K562 (cell line): ENCODE measurements around the gene GMEB2. TPM values are rescaled to one million over a fixed set of nuclear protein-coding genes. Genes with fewer than 3 reads are reported as not detected.

ENCODE experiments used
- BRD4 ChIP-seq: fragments of 200-600 bp; sonication (generic); IDR thresholded peaks from 2 replicates; pipeline ENCODE4 v1.6.1; 2017; ENCODE audit warnings: inconsistent platforms
- CHD1 ChIP-seq: fragments of 200-600 bp; sonication (generic); IDR thresholded peaks from one replicate; pipeline ENCODE4 v1.6.1; 2012; ENCODE audit warnings: mild to moderate bottlenecking, moderate library complexity, low read length, inconsistent platforms
- DLX4 ChIP-seq: fragments of 250-450 bp; sonication (Bioruptor Pico); IDR thresholded peaks from 2 replicates; pipeline ENCODE4 v1.6.1; 2021; ENCODE audit warnings: mild to moderate bottlenecking
- E2F3 ChIP-seq: fragments of 250-450 bp; sonication (Bioruptor Pico); IDR thresholded peaks from 2 replicates; pipeline ENCODE4 v1.4.0; 2020; ENCODE audit warnings: mild to moderate bottlenecking
- FOXK1 ChIP-seq: sonication (generic); formaldehyde crosslinking; IDR thresholded peaks from 2 replicates; pipeline ENCODE4 v1.8.0; 2022; ENCODE audit warnings: missing genetic modification reagents, mild to moderate bottlenecking, borderline replicate concordance
- GTF2B ChIP-seq: IDR thresholded peaks from 2 replicates; pipeline ENCODE4 v1.6.1; 2011; ENCODE audit not compliant: insufficient read length; ENCODE audit errors: extremely low read depth
- HDAC3 ChIP-seq: fragments of 450-650 bp; IDR thresholded peaks from 2 replicates; pipeline ENCODE4 v1.6.1; 2018; ENCODE audit warnings: borderline replicate concordance, mild to moderate bottlenecking, moderate library complexity; ENCODE audit not compliant: partially characterized antibody
- HINFP ChIP-seq: fragments of 450-650 bp; conservative IDR thresholded peaks from 2 replicates; pipeline ENCODE4 v1.6.1; 2016; ENCODE audit warnings: missing genetic modification characterization, low read depth, mild to moderate bottlenecking, control low read depth, missing compliant biosample characterization
- HNRNPK ChIP-seq: fragments of 200-400 bp; formaldehyde crosslinking; IDR thresholded peaks from one replicate; pipeline ENCODE4 v1.6.1; 2018; ENCODE audit warnings: mild to moderate bottlenecking, low read depth, low read length; ENCODE audit not compliant: poor library complexity, severe bottlenecking
- MXI1 ChIP-seq: IDR thresholded peaks from 2 replicates; pipeline ENCODE4 v1.6.1; 2011; ENCODE audit warnings: low read depth, mild to moderate bottlenecking, improper control_type of control experiment, low read length
- MYNN ChIP-seq, 2 experiments: sonication (generic); formaldehyde crosslinking in 1 of 2; IDR thresholded peaks; 2 replicates each; pipeline versions ENCODE4 v1.5.0 to v1.6.1; 2016 to 2020; ENCODE audit warnings: antibody characterized with exemption in 1 of 2, missing genetic modification reagents in 1 of 2
- NEUROD1 ChIP-seq: fragments of 150-350 bp; IDR thresholded peaks from 2 replicates; pipeline ENCODE4 v1.6.1; 2014; ENCODE audit warnings: borderline replicate concordance, low read length, low read depth; ENCODE audit not compliant: partially characterized antibody
- PRMT5 ChIP-seq: sonication (generic); formaldehyde crosslinking; IDR thresholded peaks from 2 replicates; pipeline ENCODE4 v1.5.0; 2020; ENCODE audit warnings: missing genetic modification reagents
- PYGO2 ChIP-seq: fragments of 450-650 bp; IDR thresholded peaks from 2 replicates; pipeline ENCODE4 v1.6.1; 2016; ENCODE audit warnings: mild to moderate bottlenecking, missing genetic modification characterization, moderate library complexity, missing compliant biosample characterization
- RAD21 ChIP-seq, 2 experiments: fragments of 250-450 bp in 1 of 2; fragments of 450-650 bp in 1 of 2; sonication (Bioruptor Pico) in 1 of 2; formaldehyde crosslinking in 1 of 2; IDR thresholded peaks in 1 of 2; conservative IDR thresholded peaks in 1 of 2; 2 replicates each; pipeline versions ENCODE4 v1.4.0 to v1.8.0; 2020 to 2022; ENCODE audit warnings: mild to moderate bottlenecking in 2 of 2, moderate library complexity in 1 of 2
- RBM22 ChIP-seq: fragments of 200-400 bp; formaldehyde crosslinking; IDR thresholded peaks from 2 replicates; pipeline ENCODE4 v1.6.1; 2018; ENCODE audit warnings: low read length, low read depth; ENCODE audit not compliant: poor library complexity, severe bottlenecking
- RFX1 ChIP-seq: fragments of 450-650 bp; IDR thresholded peaks from 2 replicates; pipeline ENCODE4 v1.6.1; 2016; ENCODE audit warnings: mild to moderate bottlenecking, moderate library complexity
- RNF219 ChIP-seq: fragments of 250-450 bp; sonication (Bioruptor Pico); IDR thresholded peaks from 2 replicates; pipeline ENCODE4 v1.5.0; 2022; ENCODE audit warnings: mild to moderate bottlenecking
- TBP ChIP-seq: optimal IDR thresholded peaks from 2 replicates; pipeline ENCODE3; 2011; ENCODE audit warnings: low read depth, low read length, improper control_type of control experiment
- TEAD2 ChIP-seq: fragments of 450-650 bp; IDR thresholded peaks from 2 replicates; pipeline ENCODE4 v1.6.1; 2016; ENCODE audit warnings: missing genetic modification characterization, control low read depth, missing compliant biosample characterization
- ZNF23 ChIP-seq: fragments of 250-450 bp; sonication (Bioruptor Pico); IDR thresholded peaks from 2 replicates; pipeline ENCODE4 v1.4.0; 2020; ENCODE audit warnings: mild to moderate bottlenecking
- polyA plus RNA-seq, 8 experiments: library from polyadenylated mRNA; depleted of rRNA in 4 of 8; stranded (reverse) in 5 of 8; unstranded in 3 of 8; fragments of >200 nt; fragmentation: Nextera tagmentation in 2 of 8; fragmentation: Illumina TruSeq in 1 of 8; extraction: Ambion mirVana in 2 of 8; extraction: Trizol in 1 of 8; gene quantifications; 2 replicates each; pipeline versions ENCODE4 v1.2.1 to v1.2.3, GENCODE V29; 2011 to 2014; ENCODE audit warnings: inconsistent platforms in 1 of 8, missing spikeins in 1 of 8
- total RNA-seq, 7 experiments: library from RNA; depleted of rRNA in 6 of 7; stranded (reverse); fragments of >200 nt in 6 of 7; fragmentation: Illumina TruSeq in 2 of 7; extraction: Trizol in 2 of 7; gene quantifications; 2 replicates each; pipeline versions ENCODE4 v1.2.1 to v1.2.3, GENCODE V29; 2011 to 2021; ENCODE audit warnings: low replicate concordance in 1 of 7
- TF ChIP-seq, protein P1 (sequence below): fragments of 250-450 bp; sonication (Bioruptor Pico); IDR thresholded peaks from 2 replicates; pipeline ENCODE4 v1.4.0; 2020

Gene GMEB2
- total and polyA plus RNA-seq, 9 of the 15 experiments (the other 6 are each of a cell fraction or from before 2014, with no cell fraction given) = 0.03 to 13.9 (median 6.3) TPM

DNA sequence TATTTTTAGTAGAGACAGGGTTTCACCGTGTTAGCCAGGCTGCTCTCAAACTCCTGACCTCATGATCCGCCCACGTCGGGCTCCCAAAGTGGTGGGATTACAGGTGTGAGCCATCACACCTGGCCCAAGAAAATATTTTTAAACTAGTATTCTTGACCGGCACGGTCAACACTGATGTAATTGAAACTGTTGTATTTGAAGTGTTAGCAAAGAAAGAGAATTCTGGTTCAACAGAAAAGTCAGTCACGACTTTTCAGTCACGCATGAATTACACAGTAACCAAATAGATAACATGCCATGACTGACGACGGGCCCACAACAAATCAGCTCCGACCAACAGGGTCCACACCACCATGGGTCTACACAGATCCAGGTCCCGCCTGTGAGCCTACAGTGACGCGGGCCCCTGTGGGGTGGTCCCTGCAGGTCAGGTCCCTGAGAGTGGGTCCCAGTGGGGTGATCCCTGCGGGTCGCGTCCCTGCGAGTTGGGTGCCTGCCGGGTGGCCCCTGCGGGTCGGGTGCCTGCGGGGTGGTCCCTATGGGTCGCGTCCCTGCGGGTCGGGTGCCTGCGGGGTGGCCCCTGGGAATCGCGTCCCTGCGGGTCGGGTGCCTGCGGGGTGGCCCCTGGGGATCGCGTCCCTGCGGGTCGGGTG, 1.0 kb downstream of the GMEB2 start (continued):
- TF ChIP-seq MYNN (IDR thresholded peaks at IDR 0.05) = no peak
- no peak for TF ChIP-seq MYNN (CRISPR knock-in tag; IDR thresholded peaks at IDR 0.05)
- no peak for TF ChIP-seq GTF2B
- no peak for TF ChIP-seq TBP
- TF ChIP-seq FOXK1 (CRISPR knock-in tag) = 0 out of 2 replicates have a peak, but pooled peaks have one; percentile 70
- TF ChIP-seq RFX1 = no peak
- no peak for TF ChIP-seq HNRNPK
- TF ChIP-seq RAD21 (CRISPR knock-in tag; conservative IDR thresholded peaks at IDR 0.05 in 1 of 2, IDR thresholded peaks at IDR 0.05 in 1 of 2) = no peak
- TF ChIP-seq PRMT5 (CRISPR knock-in tag) = no peak
- no peak for TF ChIP-seq PYGO2
- TF ChIP-seq MXI1 = no peak
- TF ChIP-seq CHD1 = peak; percentile 82
- TF ChIP-seq E2F3 (CRISPR knock-in tag) = no peak
- TF ChIP-seq TEAD2 = no peak
- TF ChIP-seq, protein P1, sequence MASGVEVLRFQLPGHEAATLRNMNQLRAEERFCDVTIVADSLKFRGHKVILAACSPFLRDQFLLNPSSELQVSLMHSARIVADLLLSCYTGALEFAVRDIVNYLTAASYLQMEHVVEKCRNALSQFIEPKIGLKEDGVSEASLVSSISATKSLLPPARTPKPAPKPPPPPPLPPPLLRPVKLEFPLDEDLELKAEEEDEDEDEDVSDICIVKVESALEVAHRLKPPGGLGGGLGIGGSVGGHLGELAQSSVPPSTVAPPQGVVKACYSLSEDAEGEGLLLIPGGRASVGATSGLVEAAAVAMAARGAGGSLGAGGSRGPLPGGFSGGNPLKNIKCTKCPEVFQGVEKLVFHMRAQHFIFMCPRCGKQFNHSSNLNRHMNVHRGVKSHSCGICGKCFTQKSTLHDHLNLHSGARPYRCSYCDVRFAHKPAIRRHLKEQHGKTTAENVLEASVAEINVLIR = no peak
- TF ChIP-seq HDAC3 = no peak
- no peak for TF ChIP-seq HINFP
- no peak for TF ChIP-seq RBM22
- TF ChIP-seq RNF219 (CRISPR knock-in tag) = no peak
- TF ChIP-seq BRD4 = peak; percentile 63; the same call in 1 of the 2 replicates
- TF ChIP-seq NEUROD1 = no peak
- TF ChIP-seq ZNF23 (CRISPR knock-in tag) = no peak
- TF ChIP-seq DLX4 = no peak
